DND-41 (cell line): Measurements from ENCODE around the gene BIRC2.

Experiments used
- ATAC-seq: fragments of 200-7000 bp; cut with Tn5 transposase; 3 replicates; pipeline ENCODE4 v1.9.1; 2021; ENCODE audit warnings: low read depth; ENCODE audit not compliant: insufficient read depth
- DNase-seq: peaks from one replicate; pipeline ENCODE4 v3.0.0-alpha.2; 2020
- H2AFZ ChIP-seq: 2 replicates; pipeline ENCODE4 v1.6.0; 2012; ENCODE audit warnings: low read depth, low read length
- H3K27ac ChIP-seq: 2 replicates; pipeline ENCODE4 v1.5.1; 2012; ENCODE audit warnings: low read length, inconsistent platforms
- H3K27me3 ChIP-seq: fragments of 200-600 bp; sonication (generic); 2 replicates; pipeline ENCODE4 v1.6.0; 2012; ENCODE audit warnings: low read length, mild to moderate bottlenecking, inconsistent platforms; ENCODE audit not compliant: insufficient read depth, poor library complexity
- H3K36me3 ChIP-seq: 2 replicates; pipeline ENCODE4 v1.5.1; 2012; ENCODE audit warnings: low read length, inconsistent platforms; ENCODE audit not compliant: insufficient read depth
- H3K4me1 ChIP-seq: 2 replicates; pipeline ENCODE4 v1.5.1; 2012; ENCODE audit warnings: mild to moderate bottlenecking, low read length; ENCODE audit not compliant: insufficient read depth
- H3K4me2 ChIP-seq: 2 replicates; pipeline ENCODE4 v1.6.0; 2012; ENCODE audit warnings: mild to moderate bottlenecking, moderate library complexity, low read length, inconsistent platforms; ENCODE audit not compliant: insufficient read depth
- H3K4me3 ChIP-seq, 2 experiments: fragments of 200-600 bp in 1 of 2; shearing (Covaris generic) in 1 of 2; 2 replicates each; pipeline ENCODE4 v1.5.1; 2012 to 2016; ENCODE audit warnings: inconsistent platforms in 2 of 2, low read length in 2 of 2, mild to moderate bottlenecking in 2 of 2, low read depth in 1 of 2, moderate library complexity in 1 of 2
- H3K79me2 ChIP-seq: 2 replicates; pipeline ENCODE4 v1.6.0; 2012; ENCODE audit warnings: low read length, inconsistent platforms; ENCODE audit not compliant: insufficient read depth
- H3K9ac ChIP-seq: 2 replicates; pipeline ENCODE4 v1.6.0; 2012; ENCODE audit warnings: low read depth, mild to moderate bottlenecking, inconsistent platforms, low read length, moderate library complexity
- H3K9me3 ChIP-seq: 2 replicates; pipeline ENCODE4 v1.5.1; 2012; ENCODE audit warnings: low read length, moderate library complexity, mild to moderate bottlenecking, inconsistent platforms; ENCODE audit not compliant: insufficient read depth, severe bottlenecking
- H4K20me1 ChIP-seq: 2 replicates; pipeline ENCODE4 v1.6.0; 2012; ENCODE audit warnings: low read length; ENCODE audit not compliant: insufficient read depth
- EZH2 ChIP-seq: IDR thresholded peaks from 3 replicates; pipeline ENCODE4 v1.6.1; 2012; ENCODE audit warnings: borderline replicate concordance, low read depth, mild to moderate bottlenecking, moderate library complexity, low read length, inconsistent platforms; ENCODE audit not compliant: severe bottlenecking
- TF ChIP-seq, protein P1 (sequence below): IDR thresholded peaks from 2 replicates; pipeline ENCODE4 v1.5.1; 2012; ENCODE audit warnings: borderline replicate concordance, low read length, moderate library complexity, mild to moderate bottlenecking; ENCODE audit not compliant: poor library complexity, severe bottlenecking; ENCODE audit errors: extremely low read depth

BIRC2 gene

DNA sequence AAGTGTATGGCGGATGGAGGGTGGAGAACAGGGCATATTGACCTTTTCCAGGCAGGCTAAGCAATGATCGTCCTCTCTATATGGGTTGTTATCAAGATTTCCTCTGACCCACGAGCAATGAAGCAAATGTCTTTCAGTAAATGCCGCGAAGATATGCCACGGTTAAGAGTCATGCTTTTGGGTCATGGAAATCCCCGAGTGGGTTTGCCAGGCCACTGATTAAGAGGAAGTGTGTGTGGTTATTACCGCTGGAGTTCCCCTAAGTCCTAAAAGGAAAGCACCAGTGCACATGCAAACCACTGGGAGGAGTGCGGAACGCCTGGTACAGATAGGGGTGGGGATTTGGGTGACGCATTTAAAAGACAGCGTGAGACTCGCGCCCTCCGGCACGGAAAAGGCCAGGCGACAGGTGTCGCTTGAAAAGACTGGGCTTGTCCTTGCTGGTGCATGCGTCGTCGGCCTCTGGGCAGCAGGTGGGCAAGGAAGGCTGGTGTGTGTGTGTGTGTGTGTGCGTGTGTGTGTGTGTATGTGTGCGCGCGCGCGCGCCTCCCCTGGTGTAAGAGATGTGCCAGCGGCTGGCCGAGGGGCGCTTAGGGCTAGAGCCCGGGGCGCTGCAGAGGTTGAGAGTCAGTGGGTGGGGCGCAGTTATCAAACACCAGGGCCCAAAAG, 29.8 kb upstream of the BIRC2 start, which contains the start of gene BIRC3:
Gene BIRC3 (plus strand): TSS at position 386 of the 669 bp plus-strand sequence. CDS start 7,026 bp downstream, outside the sequence.
- peak; percentile 86 for DNase-seq
- no peaks in the 10 kb centered on the region for H3K36me3 ChIP-seq
- H2AFZ ChIP-seq: peak within 1 kb of the TSS; percentile 86
- ATAC-seq: peak; percentile 91
- no peaks in the 10 kb centered on the region for H3K27me3 ChIP-seq
- H3K9me3 ChIP-seq: no peaks in the 10 kb centered on the region
- H3K4me2 ChIP-seq: peak within 1 kb of the TSS; percentile 86
- H4K20me1 ChIP-seq: no peaks in the 10 kb centered on the region
- H3K4me1 ChIP-seq: peaks cover 71% of the 10 kb centered on the region
- H3K9ac ChIP-seq: peak within 1 kb of the TSS; percentile 57
- no peaks in the 10 kb centered on the region for H3K79me2 ChIP-seq
- peak within 1 kb of the TSS; percentile 72 for H3K27ac ChIP-seq
- peak within 1 kb of the TSS; percentile 27 to 73; a peak in 3 of 4 replicates for H3K4me3 ChIP-seq
- TF ChIP-seq, protein P1, sequence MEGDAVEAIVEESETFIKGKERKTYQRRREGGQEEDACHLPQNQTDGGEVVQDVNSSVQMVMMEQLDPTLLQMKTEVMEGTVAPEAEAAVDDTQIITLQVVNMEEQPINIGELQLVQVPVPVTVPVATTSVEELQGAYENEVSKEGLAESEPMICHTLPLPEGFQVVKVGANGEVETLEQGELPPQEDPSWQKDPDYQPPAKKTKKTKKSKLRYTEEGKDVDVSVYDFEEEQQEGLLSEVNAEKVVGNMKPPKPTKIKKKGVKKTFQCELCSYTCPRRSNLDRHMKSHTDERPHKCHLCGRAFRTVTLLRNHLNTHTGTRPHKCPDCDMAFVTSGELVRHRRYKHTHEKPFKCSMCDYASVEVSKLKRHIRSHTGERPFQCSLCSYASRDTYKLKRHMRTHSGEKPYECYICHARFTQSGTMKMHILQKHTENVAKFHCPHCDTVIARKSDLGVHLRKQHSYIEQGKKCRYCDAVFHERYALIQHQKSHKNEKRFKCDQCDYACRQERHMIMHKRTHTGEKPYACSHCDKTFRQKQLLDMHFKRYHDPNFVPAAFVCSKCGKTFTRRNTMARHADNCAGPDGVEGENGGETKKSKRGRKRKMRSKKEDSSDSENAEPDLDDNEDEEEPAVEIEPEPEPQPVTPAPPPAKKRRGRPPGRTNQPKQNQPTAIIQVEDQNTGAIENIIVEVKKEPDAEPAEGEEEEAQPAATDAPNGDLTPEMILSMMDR: peak; percentile 56
- TF ChIP-seq EZH2: no peak

DNA sequence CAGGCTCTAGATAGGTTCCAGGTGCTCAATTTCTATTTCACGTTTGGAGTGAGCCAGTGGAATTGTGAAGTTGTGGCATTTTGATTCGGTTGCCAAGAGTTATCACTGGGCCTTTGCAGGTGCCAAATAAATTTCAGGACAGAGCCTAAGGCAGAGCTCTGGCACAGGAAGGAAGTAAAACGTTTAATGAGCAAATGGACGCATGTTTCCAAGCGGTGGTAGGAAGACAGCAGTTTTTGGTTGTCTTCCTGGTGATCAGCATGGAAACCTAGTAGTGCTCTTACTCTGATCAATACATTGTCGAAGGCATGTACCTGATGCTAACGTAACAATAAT, 29.3 kb upstream of the BIRC2 start:
- no peaks in the 10 kb centered on the region for H3K36me3 ChIP-seq
- H4K20me1 ChIP-seq: no peaks in the 10 kb centered on the region
- no peak for DNase-seq
- H2AFZ ChIP-seq: peak overlapping the region; percentile 86
- no peaks in the 10 kb centered on the region for H3K9me3 ChIP-seq
- no peak; the same call in 2 of the 3 replicates for ATAC-seq
- TF ChIP-seq, protein P1: no peak
- TF ChIP-seq EZH2: no peak
- no peaks in the 10 kb centered on the region for H3K79me2 ChIP-seq
- peak overlapping the region; percentile 57 for H3K9ac ChIP-seq
- peak overlapping the region; percentile 27 to 73; a peak in 3 of 4 replicates for H3K4me3 ChIP-seq
- H3K27me3 ChIP-seq: no peaks in the 10 kb centered on the region
- peak overlapping the region; percentile 86 for H3K4me2 ChIP-seq
- H3K4me1 ChIP-seq: peaks cover 71% of the 10 kb centered on the region
- peak overlapping the region; percentile 72 for H3K27ac ChIP-seq

DNA sequence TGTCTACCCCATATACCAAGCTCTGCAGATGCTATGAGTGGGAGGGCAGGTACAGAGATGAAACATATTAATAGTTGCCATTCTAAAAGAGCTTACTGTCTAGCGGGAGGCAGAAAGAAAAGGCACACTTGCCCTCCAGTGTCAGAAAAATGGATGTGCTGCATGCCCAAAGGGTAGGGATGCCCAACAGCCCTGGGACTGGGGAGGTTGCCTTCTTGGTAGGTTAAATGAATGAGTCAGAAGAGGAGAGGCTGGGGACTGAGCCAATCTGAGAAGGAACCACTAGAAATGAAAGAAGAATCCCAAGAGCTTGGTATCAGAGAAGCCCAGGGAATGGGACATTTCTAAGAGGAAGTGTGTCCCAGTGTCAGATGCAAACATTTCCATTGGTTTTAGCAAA, 28.5 kb upstream of the BIRC2 start:
- Histone ChIP-seq H4K20me1 (no peaks in the 10 kb centered on the region), H3K9me3 (no peaks in the 10 kb centered on the region), H3K4me3 (peak overlapping the region in 1 of 2 experiments; percentile 73; a peak in 1 of 4 replicates), H3K9ac (0 out of 2 replicates have a peak overlapping the region, but pooled peaks have one; percentile 57), H3K4me2 (peak overlapping the region; percentile 86), H3K4me1 (peaks cover 71% of the 10 kb centered on the region), H3K27me3 (no peaks in the 10 kb centered on the region), H3K36me3 (no peaks in the 10 kb centered on the region), H3K27ac (no peak overlapping the region), H2AFZ (no peak overlapping the region), H3K79me2 (no peaks in the 10 kb centered on the region)
- DNase-seq: no peak
- TF ChIP-seq, protein P1: peak; percentile 9
- no peak for TF ChIP-seq EZH2
- ATAC-seq: no peak
